HG03558 (cell line): ENCODE results near the gene MDN1.

ENCODE experiments used
- ATAC-seq: cut with Tn5 transposase; IDR thresholded peaks from one replicate; pipeline ENCODE4 v1.9.1; 2021; ENCODE audit warnings: moderate number of reproducible peaks; ENCODE audit not compliant: unreplicated experiment; ENCODE audit errors: extremely low read depth

Gene MDN1

DNA sequence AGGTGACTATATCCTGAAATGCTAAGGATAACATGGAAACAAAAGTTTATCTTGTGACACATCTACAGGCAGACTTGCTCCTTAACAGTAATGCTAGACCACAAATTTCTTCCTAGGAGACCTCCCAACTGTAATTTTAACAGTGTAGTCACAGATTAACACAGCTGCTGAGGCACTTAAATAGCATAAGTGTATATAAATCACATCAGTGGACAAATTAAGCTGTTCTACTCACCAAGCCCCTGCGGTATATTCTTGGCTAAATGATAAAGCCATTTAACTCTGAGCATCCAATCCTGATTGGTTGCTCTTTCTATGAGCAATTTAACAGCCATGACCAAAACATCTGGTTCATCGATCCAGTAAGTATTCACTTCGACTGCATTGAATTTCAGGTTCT, 107.8 kb downstream of the MDN1 start:
- ATAC-seq: no peak

DNA sequence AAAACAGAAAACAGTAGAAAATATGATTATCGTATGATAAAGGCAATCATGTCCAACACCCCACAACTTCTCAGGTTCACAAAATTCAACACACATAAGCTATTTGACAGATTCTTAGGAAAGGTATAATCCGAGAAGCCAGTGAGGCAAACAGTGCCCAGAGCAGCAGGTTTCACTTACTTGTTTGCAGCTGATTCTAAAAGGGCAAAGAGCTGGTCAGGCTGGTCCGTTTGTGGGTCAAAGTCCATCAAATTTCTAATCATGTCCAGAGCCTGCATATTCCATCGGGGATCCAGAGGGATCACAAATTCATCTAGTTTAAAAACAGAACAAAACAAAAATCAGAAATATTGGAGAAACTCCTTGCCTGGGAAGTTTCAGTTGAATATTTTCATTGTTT, 111.3 kb downstream of the MDN1 start:
- ATAC-seq: no peak

DNA sequence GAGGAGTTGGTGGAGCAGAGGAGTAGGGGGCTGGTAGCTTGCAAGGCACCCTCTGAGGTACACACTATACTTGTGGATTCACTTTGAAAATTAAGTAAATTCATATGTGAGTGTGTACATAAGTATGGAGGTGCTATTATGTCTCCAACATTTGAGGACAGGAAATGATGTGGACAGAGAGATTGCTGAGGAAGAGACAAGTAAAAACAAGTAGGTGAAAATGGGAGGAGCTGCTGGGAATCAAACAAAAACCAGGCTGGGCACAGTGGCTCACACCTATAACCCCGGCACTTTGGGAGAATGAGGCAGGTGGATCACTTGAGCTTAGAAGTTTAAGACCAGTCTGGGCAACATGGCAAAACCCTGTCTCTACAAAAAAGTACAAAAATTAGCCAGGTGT, 111.8 kb downstream of the MDN1 start:
- ATAC-seq: no peak

DNA sequence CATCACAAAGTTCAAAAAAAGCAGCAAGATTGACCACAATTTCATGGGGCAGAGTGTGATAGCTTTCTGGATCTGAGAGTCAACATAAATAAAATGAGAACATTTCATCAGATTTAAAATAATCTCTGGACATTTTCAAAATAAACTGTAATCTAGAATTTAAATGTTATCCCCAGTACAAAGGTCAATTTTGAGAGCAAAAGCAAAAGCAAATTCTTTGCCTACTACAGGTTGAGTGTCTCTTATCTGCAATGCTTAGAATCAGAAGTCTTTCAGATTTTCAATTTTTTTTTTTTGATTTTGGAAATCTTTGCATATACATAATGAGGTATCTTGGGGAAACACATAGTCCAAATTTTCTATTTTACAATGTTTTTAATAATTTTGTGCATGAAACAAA, 113.5 kb downstream of the MDN1 start:
- no peak for ATAC-seq

DNA sequence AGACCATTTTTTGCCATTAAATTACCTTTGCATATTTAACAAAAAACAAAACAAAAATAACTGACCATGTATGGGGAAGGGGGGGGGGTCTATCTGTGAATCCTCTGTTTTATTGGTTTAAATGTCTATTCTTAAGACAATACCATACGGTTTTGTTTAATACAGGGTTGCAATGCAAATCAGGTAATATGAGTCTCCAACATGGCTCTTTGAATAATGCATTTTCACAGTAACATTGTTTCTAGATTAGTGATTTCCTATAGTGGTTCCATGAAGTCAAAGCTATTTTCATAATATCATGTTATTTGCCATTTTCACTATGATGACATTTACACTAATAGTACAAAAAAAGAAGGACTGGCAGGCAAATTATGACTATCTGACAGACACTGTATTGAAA, 116.3 kb downstream of the MDN1 start:
- ATAC-seq: no peak

DNA sequence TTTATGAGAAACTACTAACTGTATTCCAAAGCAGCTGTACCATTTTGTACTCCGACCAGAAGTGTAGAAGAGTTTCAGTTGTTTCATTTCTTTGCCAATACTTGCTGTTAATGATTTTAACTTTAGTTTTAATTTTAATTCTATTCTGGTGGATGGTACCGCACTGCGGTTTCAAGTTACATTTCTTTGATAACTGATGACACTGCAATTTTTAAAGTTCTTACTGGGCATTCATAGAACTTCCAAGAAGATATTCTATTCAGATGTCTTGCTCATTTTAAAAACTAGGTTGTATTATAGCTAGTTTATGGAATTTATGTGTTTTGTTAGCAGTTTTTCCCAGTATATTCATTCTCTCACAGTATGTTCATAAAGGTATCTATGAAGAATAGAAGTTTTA, 117.2 kb downstream of the MDN1 start:
- ATAC-seq: no peak

DNA sequence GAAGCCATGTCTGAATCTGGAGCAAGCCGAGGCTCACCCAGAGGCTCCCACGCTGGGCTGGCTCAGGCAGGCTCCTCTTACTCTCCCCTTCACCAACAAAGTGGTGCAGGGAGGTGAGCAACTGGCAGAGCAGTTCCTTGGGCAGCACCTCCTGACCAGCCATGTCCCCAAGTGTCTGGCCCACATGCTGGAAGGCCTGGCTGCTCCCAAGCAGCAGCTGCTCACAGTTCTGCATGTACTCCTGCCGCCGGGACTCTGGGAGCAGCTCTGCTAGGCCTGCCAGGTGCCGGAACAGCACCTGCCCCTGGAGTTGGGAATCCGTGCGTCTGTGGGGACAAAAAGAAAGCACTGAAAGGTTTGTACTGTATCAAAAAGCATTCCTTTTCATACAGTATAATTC, 123.9 kb downstream of the MDN1 start:
- ATAC-seq: no peak

DNA sequence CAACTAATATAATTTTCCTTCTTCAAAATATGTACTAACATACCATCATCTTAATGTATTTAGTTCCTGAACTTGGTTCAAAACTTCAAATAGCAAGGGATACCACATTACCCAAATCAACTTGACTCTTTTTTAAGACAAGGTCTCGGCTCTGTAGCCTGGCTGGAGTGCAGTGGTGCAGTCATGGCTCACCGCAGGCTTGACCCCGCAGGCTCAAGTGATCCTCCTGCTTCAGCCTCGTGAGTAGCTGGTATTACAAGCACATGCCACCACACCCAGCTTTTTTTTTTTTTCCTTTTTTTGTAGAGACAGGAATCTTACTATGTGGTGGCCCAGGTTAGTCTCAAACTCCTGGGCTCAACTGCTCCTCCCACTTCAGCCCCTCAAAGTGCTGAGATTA, 125.2 kb downstream of the MDN1 start:
- ATAC-seq: no peak

DNA sequence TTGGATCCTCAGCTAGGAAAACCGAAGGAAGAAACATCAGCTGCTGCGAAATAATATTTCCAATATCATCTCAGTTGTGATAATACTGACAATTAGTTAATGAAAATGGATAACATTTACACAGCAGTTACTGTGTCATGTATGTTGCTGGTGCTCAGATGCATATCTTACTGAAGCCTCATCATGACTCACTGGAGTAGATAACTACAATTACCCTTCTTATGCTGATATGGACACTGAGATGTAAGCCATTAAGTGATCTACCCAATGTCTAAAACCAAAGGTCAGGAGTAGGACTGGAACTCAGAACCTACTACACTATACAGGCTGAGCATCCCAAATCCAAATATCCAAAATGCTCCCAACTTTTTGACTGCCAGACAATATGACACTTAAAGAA, 126.4 kb downstream of the MDN1 start:
- no peak for ATAC-seq

DNA sequence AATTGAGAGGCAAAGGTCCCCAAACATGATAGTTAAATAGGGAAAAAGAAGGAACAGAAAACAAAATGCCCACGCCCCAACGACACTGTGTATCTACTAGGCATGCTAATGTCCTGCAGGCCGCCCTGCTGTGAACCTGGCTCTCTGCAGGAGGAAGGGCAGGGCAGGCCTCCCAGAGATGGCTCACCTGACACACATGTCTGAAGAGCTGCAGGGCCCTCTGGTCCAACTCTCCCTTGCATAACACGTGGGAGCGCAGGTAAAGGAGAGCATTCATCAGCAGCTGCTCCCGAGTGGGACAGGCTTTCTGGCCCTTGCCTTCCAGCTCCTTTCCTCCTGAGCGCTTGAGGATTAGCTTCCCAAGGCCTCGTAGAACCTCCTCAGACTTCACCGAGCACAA, 127.3 kb downstream of the MDN1 start:
- ATAC-seq: no peak

DNA sequence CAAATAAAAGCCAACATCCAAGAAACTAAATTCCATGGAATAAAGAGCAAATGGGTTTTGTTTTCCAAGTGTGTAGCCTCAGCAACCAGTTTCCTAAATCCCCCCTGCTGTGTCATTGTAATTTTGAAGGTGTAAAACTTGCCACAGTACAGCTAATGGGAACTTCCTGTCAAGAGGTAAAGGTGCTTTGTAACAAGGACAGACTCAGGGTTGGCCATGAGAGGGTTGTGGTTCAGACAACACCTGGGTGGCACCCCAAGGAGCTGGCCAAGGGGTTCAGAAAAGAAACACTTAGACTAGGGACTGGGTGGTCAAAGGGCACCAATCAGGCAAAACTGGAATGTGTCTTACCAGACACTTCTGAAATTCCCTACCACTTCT, 128.7 kb downstream of the MDN1 start:
- no peak for ATAC-seq

DNA sequence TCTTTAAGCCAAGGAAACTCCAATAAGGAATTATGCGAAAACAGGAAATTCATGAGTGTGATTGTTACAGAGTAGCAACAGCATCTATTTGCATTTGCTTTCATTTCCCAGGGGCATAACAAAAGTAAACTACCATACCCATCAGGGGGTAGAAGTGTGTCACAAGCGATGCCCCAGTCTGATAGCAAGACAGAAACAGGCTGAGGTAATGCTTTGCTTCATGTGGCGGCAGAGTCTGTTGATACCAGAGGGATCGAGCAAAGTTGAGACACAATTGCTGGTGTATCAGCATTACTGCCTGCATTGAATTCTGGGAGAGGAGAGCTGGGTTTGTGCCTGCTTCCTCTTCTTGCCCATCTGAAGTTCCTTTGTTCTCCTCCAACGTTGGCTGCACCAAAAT, 129.9 kb downstream of the MDN1 start:
- no peak for ATAC-seq

DNA sequence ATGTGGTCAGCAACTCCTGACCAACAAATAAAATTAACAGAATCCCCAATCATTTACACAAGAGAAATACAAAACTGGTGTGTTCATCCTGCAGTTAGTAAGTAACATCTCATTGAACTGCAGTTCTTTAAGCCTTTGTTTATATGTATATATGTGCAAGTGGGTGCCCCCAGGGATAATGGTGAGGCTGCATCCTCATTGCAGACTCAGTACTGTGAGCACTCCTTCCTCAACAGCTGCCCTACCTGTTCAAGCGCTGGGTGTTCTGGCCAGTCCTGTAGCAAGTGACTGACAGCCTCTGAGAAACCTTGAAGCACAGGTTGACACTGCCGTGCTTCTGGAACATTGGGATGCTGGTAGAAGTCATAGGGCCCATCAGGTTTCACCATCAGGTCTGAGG, 131.3 kb downstream of the MDN1 start:
- no peak for ATAC-seq

DNA sequence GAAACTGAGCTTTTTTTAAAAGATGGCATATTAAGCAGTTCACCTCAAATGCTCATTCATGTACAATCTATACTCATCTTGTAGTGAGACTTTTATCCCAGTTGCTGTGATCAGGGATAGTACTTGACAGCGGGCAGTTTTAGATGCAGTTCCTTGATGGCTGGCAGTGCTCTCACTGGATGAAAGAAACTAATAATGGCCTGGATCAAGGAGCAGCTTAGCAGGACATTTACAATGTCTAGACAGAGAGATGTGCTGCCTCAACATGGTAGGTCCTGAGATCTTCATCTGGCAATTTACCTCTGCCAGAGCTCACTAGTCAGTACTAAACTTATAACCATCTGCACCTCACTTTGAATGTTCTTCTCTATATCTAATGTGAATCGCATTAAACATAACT, 134.3 kb downstream of the MDN1 start:
- no peak for ATAC-seq

DNA sequence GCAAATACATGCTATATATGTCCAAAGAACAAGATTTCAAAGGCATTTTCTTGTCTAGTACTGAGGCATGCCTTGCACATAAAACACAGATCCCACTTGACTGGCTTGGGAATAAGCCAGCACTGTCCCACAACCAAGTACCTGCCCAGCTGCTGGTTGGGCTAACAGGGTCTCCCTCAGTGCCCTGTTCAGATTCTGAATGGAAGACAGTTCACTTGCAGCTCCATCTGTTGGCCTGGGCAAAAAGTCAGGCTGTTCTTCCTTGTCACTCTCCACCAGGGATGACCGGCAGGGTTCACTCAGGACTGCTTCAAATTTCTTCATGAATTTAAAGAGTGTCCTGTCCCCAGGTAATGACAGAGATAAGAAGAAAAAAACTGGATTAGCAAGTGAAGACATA, 136.6 kb downstream of the MDN1 start:
- no peak for ATAC-seq

DNA sequence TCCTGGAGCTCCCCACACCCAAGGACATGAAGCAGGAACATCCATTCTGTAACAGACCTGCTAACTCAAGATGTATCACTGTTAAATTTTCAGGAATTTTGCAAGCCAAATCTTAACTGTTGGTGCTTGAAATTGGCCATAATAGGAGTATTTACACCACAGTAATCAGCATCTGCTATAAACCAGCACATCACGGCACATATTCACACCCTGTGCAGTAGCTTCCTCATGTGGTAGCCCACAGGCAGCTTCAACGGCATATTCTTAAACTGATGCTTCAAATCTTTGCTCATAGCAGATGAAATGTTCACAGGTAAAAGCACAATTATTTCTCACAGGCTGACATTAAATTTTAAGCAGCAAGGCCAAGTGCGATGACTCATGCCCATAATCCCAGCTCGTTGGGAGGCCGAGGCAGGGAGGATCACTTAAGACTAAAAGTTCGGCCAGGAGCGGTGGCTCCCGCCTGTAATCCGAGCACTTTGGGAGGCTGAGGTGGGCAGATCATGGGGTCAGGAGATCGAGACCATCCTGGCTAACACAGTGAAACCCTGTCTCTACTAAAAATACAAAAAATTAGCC, 137.5 kb downstream of the MDN1 start:
- no peak for ATAC-seq

DNA sequence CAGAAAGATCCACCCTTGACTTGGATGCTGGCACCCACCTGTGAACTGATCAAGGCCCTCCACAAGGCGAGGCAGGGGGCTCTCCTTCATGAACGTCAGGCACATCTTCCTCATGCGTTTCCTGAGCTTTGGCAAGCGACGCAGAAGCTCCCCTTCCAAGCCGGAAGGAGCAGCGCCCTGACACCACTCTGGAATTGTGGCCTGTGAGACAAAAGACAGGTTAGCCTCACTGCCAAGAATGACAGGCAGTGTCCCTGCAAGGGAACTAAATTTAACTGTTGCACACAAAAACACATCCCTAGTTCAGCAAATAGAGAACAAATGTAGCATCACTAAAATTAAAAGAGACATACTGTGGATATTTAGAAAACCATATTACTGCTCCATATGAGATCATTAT, 139.0 kb downstream of the MDN1 start:
- ATAC-seq: no peak

DNA sequence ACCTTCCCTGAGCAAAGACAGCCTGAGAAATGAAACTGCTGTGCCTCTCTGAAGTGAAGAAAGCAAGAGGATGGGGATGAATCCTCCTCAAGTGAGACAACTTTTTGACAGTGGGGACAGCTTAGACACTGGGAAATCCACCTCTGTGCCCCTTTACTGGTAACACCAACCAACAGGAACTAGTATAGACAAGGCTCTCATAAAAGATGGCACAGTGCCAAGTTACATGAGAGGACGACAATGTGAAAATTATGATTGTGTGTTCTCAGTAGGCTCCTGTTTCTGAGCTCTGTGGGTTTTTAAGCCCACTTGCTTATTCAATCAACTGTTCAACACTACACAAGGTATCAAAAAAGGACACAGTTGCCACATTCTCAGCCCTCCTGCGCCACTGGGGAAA, 139.4 kb downstream of the MDN1 start:
- ATAC-seq: no peak

DNA sequence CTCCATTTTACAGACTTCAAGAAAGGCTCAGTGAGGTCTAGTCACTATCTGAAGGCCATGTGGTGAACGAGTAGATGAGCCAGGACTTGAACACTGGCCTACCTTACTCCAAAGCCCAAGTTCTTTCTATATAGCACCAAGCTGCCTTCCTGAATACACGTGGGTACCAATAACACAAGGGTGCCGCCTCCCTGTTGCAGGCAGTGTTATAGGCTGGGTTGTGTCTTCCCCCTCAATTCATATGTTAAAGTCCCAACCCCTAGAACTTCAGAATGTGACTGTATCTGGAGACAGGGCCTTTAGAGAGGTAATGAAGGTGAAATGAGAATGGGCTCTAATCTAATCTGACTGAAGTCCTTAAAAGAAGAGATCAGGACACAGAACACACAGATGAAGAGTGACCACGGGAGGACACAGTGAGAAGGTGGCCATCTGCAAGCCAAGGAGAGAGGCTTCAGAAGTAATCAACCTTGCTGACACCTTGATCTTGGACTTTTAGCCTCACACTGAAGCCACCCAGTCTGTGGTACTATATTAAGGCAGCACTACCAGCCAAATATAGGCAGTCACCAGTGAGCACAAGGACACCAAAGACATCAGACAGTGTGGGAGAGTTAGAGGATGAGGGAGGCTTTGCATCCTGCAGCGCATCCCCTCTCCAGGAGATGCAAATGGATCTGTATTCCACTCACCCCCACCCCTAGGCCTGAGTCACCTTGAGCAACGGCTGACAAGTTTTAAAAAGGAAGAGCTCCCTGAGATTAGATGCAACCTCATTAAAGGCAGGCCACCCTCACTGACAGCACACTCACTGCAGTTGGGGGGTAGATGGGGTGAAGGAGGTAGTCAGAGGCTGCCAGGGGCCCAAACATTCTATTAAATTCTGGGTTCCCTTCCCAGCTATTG, 140.1 kb downstream of the MDN1 start:
- no peak for ATAC-seq

DNA sequence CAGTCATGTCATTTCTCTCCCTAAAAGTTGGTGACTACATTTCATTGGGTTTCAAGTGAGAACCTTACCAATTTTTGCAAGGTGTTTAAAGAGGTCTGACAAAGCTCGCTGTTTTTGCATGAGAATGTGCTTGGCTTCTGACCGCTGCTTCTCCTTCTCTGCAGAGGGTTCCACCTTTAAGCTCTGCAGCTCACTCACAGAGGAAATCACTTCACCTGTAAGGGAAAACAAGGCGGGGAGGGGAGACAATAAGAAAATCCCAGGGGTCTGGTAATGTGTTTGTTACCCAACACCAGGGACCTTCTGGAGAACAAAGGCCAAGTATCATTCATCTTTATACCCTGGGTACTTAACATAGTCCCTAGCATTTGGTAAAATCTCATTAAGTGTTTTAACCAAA, 141.1 kb downstream of the MDN1 start:
- ATAC-seq: no peak

DNA sequence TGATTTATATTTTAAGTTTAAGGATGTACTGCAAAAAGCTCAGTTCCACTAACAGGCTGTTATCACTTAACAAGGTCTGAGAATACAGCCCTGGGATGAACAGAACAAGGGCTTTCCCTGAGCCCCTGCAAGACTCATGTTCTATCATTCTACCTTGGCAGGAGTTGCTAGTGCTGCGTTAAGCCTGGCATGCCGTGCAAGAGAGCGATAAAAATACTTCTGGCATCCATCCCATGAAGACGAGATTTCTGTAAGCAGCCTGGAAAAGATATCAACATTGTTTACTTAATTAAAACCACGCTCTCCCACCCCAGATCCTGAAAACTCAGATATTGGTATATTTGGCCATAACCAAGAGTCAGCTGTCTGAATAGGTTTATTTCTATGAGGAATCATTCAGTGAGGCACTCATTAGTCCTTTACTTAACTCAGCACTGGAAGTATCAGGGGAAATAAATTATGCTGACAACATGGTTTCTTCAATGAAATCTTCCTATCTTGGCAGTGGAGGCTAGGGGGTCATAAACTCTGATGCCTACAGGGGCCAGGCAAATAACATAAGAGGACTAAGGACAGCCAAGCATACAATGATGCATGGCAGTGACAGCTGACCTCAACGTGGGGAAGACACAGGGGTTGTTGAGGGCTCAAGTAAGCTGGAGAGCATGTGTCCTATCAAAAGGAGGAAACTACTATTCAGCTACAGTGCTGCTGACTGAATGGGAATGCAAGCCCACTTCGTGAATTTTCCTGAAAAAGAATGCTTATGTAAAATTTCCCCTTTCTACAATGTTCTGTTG, 143.4 kb downstream of the MDN1 start:
- ATAC-seq: no peak
